Measurements from ENCODE around the gene MIX23.

- no peak for TF ChIP-seq POLR2AphosphoS5 (IDR thresholded peaks at IDR 0.05; ENCODE audit: low read depth, low read length)
- peak; percentile 60 to 74 (median 61); a peak in 5 of 6 replicates for TF ChIP-seq CTCF (IDR thresholded peaks at IDR 0.05 in 2 of 3, conservative IDR thresholded peaks at IDR 0.05 in 1 of 3; ENCODE audit: borderline replicate concordance in 1 of 3, insufficient read depth in 1 of 3, low read depth in 2 of 3, low read length in 2 of 3)
- no peak for TF ChIP-seq TCF7L2 (IDR thresholded peaks at IDR 0.05; ENCODE audit: borderline replicate concordance, extremely low read depth, insufficient read depth, insufficient read length)
Observed at GRCh38 chr3:122392868-122393844, 10.1 kb upstream of the MIX23 start.

Measured in HCT116 (cell line).